Vagina (tissue), 2 donors: ENCODE measurements around the gene NFASC. TPM values are rescaled to one million over a fixed set of nuclear protein-coding genes. Genes with fewer than 3 reads are reported as not detected.
A peak's percentile ranks its signal among the peaks of the same experiment; 100 is the strongest.

Experiments used
- DNase-seq, 2 donors: peaks; one replicate each; pipeline ENCODE4 v3.0.0-alpha.2; 2017; ENCODE audit errors: extremely low spot score in 2 of 2
- H3K27ac ChIP-seq: fragments of 200-600 bp; sonication (generic); one replicate; pipeline ENCODE4 v1.5.1; 2019
- H3K27me3 ChIP-seq: fragments of 200-600 bp; sonication (generic); one replicate; pipeline ENCODE4 v1.5.1; 2019
- H3K36me3 ChIP-seq, 2 donors: fragments of 200-600 bp; sonication (generic); one replicate each; pipeline ENCODE4 v1.5.1; 2017 to 2019
- H3K4me1 ChIP-seq: fragments of 200-600 bp; sonication (generic); one replicate; pipeline ENCODE4 v1.5.1; 2019
- H3K4me3 ChIP-seq, 2 donors: fragments of 200-600 bp; sonication (generic); 1 replicate in 1 of 2; 2 replicates in 1 of 2; pipeline ENCODE4 v1.5.1; 2016 to 2019
- H3K9me3 ChIP-seq: fragments of 200-600 bp; sonication (generic); one replicate; pipeline ENCODE4 v1.5.1; 2019
- POLR2A ChIP-seq, 2 donors: fragments of 450-650 bp; IDR thresholded peaks; one replicate each; pipeline ENCODE4 v1.6.1; 2017; ENCODE audit warnings: antibody characterized with exemption in 2 of 2, mild to moderate bottlenecking in 2 of 2, moderate library complexity in 2 of 2
- POLR2AphosphoS5 ChIP-seq, 2 donors: sonication (generic); formaldehyde crosslinking; IDR thresholded peaks; one replicate each; pipeline ENCODE4 v1.9.0; 2017; ENCODE audit warnings: antibody characterized with exemption in 2 of 2, mild to moderate bottlenecking in 2 of 2, low read depth in 1 of 2; ENCODE audit not compliant: insufficient read depth in 1 of 2
- intact Hi-C: fragments of 100-400 bp; cut with DNase I; formaldehyde crosslinking; loops from one replicate; pipeline ENCODE4 v1.15.1; 2023
- total RNA-seq: library from RNA; depleted of rRNA; stranded (reverse); fragments of >200 nt; gene quantifications from one replicate; pipeline ENCODE4 v1.2.3, GENCODE V29; 2016
- TF ChIP-seq, protein P1 (sequence below), 3 experiments: fragments of 450-650 bp in 2 of 3; fragments of 200-600 bp in 1 of 3; sonication (generic) in 1 of 3; IDR thresholded peaks; one replicate each; pipeline ENCODE4 v1.5.1; 2017 to 2019; ENCODE audit warnings: antibody characterized with exemption in 3 of 3, mild to moderate bottlenecking in 2 of 3, moderate library complexity in 2 of 3

NFASC gene
- total RNA-seq, 1 donor from 2014 or later: 23.3 TPM

DNA sequence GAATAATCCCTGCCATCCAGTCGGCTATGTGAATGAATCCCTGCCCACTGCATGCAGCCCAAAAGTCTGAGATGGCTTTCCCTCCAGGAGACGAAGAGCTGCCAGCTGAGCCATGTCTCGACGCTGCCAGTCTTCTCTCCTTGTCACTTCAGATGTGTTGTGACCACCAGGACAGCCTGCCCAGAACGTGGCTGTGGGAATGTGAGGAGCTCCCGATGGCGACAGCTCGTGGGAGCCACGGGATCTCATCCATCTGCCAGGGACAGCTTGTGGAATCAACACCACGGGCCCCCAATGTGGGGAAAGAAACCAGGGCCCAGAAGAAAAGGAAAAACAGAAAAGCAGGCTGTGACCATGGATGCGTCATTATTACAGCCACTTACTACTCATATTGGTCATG is 67.2 kb downstream of the NFASC start:
- Histone ChIP-seq H3K9me3 (no peaks in the 10 kb centered on the region), H3K36me3 (no peaks in the 10 kb centered on the region), H3K4me1 (no peaks in the 10 kb centered on the region), H3K27me3 (no peaks in the 10 kb centered on the region), H3K4me3 (no peak overlapping the region), H3K27ac (no peak overlapping the region)
- TF ChIP-seq POLR2AphosphoS5 (IDR thresholded peaks at IDR 0.05; ENCODE audit: insufficient read depth in 1 of 2, low read depth in 1 of 2) (no peak), POLR2A (IDR thresholded peaks at IDR 0.05) (no peak)
- TF ChIP-seq, protein P1, sequence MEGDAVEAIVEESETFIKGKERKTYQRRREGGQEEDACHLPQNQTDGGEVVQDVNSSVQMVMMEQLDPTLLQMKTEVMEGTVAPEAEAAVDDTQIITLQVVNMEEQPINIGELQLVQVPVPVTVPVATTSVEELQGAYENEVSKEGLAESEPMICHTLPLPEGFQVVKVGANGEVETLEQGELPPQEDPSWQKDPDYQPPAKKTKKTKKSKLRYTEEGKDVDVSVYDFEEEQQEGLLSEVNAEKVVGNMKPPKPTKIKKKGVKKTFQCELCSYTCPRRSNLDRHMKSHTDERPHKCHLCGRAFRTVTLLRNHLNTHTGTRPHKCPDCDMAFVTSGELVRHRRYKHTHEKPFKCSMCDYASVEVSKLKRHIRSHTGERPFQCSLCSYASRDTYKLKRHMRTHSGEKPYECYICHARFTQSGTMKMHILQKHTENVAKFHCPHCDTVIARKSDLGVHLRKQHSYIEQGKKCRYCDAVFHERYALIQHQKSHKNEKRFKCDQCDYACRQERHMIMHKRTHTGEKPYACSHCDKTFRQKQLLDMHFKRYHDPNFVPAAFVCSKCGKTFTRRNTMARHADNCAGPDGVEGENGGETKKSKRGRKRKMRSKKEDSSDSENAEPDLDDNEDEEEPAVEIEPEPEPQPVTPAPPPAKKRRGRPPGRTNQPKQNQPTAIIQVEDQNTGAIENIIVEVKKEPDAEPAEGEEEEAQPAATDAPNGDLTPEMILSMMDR (IDR thresholded peaks at IDR 0.05): no peak
- intact Hi-C loops: no loop called here
- DNase-seq: no peak

DNA sequence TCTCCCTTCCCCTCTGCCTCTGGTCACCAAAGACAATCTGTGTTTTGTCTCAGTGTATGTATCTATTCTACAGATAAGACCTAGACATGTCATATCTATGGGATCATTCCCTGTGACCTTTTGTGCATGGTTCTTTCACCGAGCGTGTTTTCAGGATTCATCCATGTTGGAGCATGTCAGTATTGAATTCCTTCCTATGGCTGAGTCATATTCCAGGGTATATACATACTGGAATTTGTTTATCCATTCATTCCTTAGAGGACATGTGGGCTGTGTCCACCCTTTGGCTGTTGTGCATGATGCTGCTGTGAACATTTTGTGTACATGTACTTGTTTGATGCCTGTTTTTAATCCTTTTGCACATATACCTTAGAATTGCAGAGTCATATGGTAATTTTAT is 69.9 kb downstream of the NFASC start:
- TF ChIP-seq POLR2A (IDR thresholded peaks at IDR 0.05) (no peak), POLR2AphosphoS5 (IDR thresholded peaks at IDR 0.05; ENCODE audit: insufficient read depth in 1 of 2, low read depth in 1 of 2) (no peak)
- TF ChIP-seq, protein P1 (IDR thresholded peaks at IDR 0.05): no peak
- Histone ChIP-seq H3K4me3 (no peak overlapping the region), H3K4me1 (no peaks in the 10 kb centered on the region), H3K9me3 (no peaks in the 10 kb centered on the region), H3K27me3 (no peaks in the 10 kb centered on the region), H3K36me3 (no peaks in the 10 kb centered on the region), H3K27ac (no peak overlapping the region)
- intact Hi-C loops: loop anchor here (5.0 kb wide), 1 partner anchor 133 kb away; no protein-coding TSS in a partner anchor
- DNase-seq: no peak

DNA sequence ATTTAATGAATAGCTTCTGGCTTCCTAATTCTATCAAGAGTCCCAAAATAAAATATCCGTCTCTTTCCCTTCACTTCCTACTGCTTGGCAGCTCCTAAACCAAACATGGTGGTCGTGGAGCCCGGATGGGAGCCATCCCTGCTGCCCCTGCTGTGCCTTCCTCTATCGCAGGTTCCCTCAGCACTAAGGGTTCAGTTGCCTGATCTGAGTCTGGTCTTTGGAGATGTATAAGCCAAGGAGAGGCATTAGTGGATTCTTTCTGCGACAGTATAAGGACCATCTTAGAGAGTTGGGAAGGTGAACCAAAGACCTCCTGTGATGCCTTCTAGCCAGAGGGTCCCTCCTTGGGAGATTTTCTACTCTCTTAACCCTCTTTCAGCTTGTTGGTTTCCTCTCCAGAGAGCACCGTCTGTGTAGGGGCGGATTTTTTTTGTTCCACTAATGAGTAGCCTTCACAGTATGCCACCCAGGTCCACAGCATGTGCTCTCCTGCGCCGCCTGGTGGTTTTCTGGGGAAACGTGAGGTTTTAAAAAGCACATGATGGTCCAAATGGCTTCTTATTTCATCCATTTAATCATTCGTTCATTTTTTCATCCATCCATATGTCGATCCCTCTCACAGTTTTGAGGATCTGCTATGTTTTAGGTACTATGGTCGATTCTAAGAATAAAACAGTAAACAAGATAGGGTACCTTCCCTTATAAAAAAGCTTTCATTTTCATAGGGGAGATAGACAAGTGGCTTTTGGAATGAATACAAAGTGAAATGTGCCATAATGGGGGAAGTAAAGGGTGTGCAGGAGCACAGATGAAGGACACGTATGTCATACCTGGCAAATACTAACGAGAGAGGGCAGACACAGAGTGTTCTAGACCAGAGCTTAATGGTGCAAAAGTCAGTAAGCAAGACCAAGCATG is 71.0 kb downstream of the NFASC start:
- peak overlapping the region; percentile 2 for H3K27ac ChIP-seq
- H3K4me1 ChIP-seq: no peaks in the 10 kb centered on the region
- no peak for TF ChIP-seq POLR2AphosphoS5 (IDR thresholded peaks at IDR 0.05; ENCODE audit: insufficient read depth in 1 of 2, low read depth in 1 of 2)
- TF ChIP-seq, protein P1 (IDR thresholded peaks at IDR 0.05): peak; percentile 71 to 89 (median 84)
- H3K4me3 ChIP-seq: no peak overlapping the region
- intact Hi-C loops: loop anchor here (5.0 kb wide), 1 partner anchor 134 kb away; no protein-coding TSS in a partner anchor
- DNase-seq: no peak
- H3K27me3 ChIP-seq: no peaks in the 10 kb centered on the region
- no peaks in the 10 kb centered on the region for H3K36me3 ChIP-seq
- no peaks in the 10 kb centered on the region for H3K9me3 ChIP-seq

DNA sequence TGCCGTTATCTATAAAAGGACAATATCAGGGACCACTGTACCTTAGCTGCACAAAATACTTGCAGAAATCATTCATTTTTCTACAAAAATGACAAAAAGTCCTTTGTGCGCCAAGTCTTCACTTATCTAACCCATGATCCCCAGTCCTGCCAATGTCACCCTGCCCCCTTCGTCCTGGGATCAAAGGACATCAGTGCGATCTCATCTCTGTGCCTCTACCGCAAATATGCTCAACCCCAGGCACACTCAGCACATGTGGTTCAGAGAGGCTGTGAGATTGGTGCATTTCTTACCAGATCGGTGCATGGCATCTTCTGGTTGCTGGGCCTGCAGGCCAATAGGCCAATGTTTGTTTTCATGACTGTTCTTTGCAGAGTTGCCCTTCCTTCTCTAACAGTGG is 72.8 kb downstream of the NFASC start:
- intact Hi-C loops: loop anchor here (5.0 kb wide), 1 partner anchor 136 kb away; no protein-coding TSS in a partner anchor
- Histone ChIP-seq H3K36me3 (no peaks in the 10 kb centered on the region), H3K27me3 (no peaks in the 10 kb centered on the region), H3K4me3 (no peak overlapping the region), H3K9me3 (no peaks in the 10 kb centered on the region), H3K27ac (no peak overlapping the region), H3K4me1 (peaks cover 7% of the 10 kb centered on the region)
- no peak for TF ChIP-seq POLR2AphosphoS5 (IDR thresholded peaks at IDR 0.05; ENCODE audit: insufficient read depth in 1 of 2, low read depth in 1 of 2)
- DNase-seq: no peak

DNA sequence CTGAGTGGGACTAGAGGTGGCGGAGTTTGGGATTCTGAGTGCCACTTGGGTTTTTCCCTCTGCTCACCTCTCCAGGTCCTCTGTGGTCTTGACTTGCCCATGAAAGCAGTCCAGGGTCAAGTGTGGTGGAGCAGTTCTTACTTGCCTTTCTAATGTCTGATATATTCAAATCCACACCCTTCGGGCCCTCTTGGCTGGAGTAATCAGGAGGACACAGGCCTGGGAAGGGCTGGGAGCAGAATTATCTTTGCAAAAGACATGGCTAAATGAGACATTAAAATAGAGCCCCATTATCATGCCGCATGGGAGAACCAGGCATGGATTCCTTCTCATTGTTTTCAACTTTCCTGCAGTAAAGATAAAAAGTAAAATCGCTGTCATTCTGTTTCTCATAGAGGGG is 74.0 kb downstream of the NFASC start:
- DNase-seq: no peak
- Histone ChIP-seq H3K9me3 (no peaks in the 10 kb centered on the region), H3K27me3 (no peaks in the 10 kb centered on the region), H3K27ac (no peak overlapping the region), H3K4me1 (peaks cover 7% of the 10 kb centered on the region), H3K4me3 (no peak overlapping the region), H3K36me3 (no peaks in the 10 kb centered on the region)
- TF ChIP-seq POLR2A (IDR thresholded peaks at IDR 0.05): no peak
- TF ChIP-seq, protein P1 (IDR thresholded peaks at IDR 0.05): no peak
- no peak for TF ChIP-seq POLR2AphosphoS5 (IDR thresholded peaks at IDR 0.05; ENCODE audit: insufficient read depth in 1 of 2, low read depth in 1 of 2)
- intact Hi-C loops: loop anchor here (5.0 kb wide), 1 partner anchor 137 kb away; no protein-coding TSS in a partner anchor
